DMS53 treated with DMSO at 0.1 percent for 48 hours (cell line): ENCODE measurements around the gene DLL1.
"Not testable (repeated sequence)": the region's sequence is repeated elsewhere in the genome, so short reads cannot be mapped to it uniquely, and the experiment has no call there.

Experiments used
- DNase-seq: peaks from one replicate; lab custom pipeline; 2025; ENCODE audit not compliant: unreplicated experiment; lab: John Stamatoyannopoulos, UW

DLL1 gene, protein sequence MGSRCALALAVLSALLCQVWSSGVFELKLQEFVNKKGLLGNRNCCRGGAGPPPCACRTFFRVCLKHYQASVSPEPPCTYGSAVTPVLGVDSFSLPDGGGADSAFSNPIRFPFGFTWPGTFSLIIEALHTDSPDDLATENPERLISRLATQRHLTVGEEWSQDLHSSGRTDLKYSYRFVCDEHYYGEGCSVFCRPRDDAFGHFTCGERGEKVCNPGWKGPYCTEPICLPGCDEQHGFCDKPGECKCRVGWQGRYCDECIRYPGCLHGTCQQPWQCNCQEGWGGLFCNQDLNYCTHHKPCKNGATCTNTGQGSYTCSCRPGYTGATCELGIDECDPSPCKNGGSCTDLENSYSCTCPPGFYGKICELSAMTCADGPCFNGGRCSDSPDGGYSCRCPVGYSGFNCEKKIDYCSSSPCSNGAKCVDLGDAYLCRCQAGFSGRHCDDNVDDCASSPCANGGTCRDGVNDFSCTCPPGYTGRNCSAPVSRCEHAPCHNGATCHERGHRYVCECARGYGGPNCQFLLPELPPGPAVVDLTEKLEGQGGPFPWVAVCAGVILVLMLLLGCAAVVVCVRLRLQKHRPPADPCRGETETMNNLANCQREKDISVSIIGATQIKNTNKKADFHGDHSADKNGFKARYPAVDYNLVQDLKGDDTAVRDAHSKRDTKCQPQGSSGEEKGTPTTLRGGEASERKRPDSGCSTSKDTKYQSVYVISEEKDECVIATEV

DNA sequence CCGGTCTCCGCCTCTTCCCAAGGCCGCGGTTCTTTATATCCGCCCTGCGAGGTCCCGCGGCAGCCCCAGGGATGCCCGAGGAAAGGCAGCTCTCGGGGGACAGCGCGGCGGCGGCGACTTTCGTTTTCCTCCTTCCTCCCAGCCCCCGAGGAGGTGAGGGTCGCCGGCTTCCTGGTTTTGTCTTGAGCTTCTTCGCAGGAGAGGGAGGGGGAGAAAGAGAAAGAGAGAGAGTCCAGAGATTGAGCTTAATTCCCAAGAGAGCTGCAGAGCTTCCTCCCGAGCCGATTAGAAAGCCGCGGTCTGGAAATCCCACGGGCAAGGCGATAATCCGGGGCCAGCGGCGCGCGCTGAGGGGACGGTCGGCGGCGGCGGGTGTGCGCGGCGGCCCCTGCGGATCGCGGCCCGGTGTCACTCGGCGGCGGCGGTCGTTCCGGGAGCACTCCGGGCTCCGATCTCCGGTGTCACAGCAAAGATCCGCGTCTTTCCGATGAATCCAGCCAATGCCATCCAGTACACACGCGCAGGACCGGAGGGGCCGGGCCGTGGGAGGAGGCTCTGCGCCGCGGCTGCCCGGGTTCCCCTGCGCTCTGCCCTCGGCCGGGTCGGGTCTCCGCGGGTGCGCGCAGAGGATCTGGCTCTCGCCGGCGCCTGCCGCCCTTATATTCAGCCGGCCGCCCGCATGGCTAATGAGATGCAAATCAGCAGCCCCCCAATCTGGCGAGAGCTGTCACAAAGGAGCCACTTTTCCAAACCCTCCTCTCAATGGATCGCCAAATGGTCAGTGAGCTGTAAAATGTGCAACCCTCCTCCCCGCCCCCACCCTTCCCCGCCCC is at the start of gene DLL1:
Gene DLL1, minus strand, starts transcription at position 783 of the 833 bp plus-strand sequence. CDS start 939 bp downstream, outside the sequence.
- peak; percentile 69 for DNase-seq

DNA sequence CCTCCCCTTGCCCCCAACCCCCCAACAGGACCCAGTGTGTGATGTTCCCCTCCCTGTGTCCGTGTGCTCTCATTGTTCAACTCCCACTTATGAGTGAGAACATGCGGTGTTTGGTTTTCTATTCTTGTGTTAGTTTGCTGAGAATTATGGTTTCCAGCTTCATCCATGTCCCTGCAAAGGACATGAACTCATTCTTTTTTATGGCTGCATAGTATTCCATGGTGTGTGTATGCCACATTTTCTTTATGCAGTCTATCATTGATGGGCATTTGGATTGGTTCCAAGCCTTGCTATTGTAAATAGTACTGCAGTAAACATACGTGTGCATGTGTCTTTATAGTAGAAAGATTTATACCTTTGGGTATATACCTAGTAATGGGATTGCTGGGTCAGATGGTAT is 44.3 kb upstream of the DLL1 start:
- not testable (repeated sequence) for DNase-seq

DNA sequence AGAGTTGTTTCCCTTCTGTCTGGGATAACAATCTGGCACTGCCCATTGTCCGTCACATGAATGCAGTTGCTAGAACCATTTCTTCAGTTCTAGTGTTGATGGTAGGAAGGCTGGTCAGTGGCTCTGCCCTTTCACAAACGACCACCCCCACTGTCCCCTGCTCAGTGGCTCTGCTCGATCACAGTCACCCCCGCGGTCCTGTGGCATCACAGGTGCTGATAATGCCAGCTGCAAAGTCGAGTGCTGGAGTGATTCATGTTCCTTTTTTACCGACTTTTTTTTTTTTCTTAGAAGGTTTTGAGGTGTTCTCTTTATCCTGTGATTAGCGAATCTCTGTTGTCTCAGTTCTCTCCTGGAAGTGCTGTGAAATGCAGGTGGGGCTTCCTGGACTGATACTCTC is 38.4 kb upstream of the DLL1 start:
- DNase-seq = no peak

DNA sequence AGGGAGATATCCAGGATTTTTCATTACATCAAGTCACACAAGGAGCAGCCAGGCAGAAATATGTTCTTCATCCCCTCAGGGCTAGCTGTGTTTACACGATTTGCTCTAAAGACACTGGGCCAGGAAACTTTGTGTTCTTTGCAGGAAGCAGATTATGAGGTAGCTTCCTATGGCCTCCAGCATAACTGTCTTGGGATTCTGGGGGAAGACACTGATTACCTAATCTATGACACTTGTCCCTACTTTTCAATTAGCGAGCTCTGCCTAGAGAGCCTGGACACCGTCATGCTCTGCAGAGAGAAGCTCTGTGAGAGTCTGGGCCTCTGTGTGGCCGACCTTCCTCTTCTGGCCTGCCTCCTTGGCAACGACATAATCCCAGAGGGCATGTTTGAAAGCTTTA is 26.8 kb upstream of the DLL1 start:
- no peak for DNase-seq

DNA sequence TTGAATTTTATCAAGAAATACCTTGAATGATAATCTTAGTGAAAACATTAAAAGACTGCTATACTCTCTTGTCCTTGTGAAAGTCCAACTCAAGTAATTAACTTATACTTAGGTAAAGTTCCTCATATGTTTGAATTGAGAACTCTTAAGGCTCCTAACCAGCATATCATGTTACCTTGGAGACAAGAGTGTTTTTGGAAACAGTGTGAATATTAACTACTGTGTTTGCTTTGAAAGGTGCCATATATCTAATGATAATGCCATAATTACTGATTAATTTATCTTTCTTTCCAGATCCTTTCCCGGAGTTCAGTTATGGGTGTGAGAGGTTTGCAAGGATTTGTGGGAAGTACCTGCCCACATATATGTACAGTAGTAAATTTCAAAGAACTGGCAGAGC is 26.2 kb upstream of the DLL1 start:
- no peak for DNase-seq

DNA sequence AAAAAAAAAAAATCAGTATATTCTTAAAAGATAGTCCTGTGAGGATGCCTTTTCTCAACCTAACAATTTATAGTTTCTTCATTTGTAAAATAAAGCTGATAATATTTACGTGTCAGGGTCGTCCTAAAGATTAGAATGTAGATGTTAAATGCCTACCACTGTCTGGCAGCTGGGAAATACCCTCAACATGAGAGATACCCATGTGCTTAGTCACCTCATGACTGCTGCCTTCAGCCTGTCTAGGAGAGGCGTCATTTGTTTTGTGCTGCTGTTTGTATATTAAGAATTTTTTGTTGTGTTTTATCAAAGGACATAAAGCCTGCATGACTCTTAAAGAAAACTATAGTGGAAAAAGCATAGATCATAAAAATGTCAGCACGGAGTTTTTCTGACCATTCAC is 25.2 kb upstream of the DLL1 start:
- DNase-seq = no peak

DNA sequence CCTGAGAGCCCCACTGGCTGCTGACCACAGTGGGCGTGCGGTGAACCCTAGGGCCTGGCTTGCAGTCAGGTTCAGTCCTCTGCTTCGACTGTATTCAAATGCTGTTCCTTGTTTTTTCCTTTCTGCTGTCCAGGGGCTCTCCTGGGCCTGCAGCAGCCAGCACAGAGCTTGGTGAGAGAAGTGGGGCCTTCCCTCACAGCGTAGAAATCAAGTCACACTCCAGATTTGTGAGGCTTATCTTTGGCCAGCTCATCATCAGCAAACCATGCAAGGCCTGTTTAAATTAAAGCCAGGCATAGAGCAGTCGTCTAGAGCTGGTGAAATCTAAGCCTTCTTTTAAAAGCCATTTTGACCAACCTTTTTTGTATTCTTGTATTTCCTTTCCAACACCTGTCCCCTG is 24.1 kb upstream of the DLL1 start:
- no peak for DNase-seq

DNA sequence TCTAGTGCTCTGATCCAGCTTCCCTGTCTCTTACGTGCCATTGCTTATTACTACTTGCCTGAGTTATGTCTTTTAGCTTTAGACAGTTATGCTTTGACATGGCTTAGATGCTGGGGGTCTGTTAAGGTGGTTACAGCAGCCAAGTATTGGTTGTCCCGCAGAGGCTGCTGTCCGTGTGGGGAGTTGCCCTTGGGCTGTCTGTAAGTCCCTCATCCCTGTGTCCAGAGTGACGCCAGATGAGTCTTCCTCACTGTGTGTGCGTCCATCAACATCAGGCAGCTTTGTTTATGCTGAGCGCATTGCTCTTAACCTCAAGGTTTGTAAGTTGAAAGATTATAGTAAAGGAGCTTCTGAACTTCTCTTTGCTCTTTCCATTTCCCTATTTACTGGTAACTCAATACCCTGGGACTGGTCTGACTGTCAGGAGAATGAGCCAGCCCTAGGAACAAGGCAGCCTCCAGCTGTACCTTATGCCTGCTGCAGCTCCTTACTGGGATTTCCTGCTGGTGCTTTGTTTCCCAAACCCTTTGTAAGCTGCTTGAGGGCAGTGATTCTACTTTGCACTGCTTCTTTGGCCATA is 22.9 kb upstream of the DLL1 start:
- no peak for DNase-seq

DNA sequence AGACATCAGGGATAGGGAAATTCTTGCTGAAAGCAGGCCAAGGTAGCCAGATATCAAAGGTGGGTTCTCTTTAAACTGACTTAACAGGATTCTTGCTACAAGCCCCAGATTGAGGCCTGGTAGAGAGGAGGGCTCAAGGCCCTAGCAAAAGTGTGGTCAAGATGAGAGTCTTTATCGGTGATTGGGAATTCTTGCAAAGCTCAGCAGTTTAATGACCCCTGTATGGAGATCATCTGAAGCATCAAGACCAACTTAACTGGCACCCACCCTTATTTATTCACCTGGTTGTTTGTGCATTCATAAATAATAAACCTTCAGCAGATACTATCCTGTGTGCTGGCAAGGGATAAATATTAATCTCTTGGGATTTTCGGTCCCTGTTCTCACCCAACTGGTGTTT is 22.0 kb upstream of the DLL1 start:
- DNase-seq = no peak

DNA sequence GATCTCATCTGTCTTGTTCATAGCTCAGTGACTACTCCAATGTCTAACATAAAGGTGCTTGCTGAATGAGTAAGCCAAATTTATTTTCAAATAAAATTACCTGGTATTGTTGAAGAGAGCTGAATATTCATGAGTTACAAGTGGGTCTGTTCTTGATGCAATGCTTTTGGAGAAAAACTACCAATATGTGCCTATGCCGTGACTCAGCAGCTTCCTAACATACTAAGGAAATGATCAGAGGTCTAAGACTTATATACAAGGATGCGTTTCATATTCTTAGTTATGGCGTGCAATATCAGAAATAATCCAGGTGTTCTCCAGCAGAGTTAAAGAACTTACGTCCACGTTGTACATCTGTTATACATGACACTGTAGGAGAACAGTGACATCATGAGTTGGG is 20.8 kb upstream of the DLL1 start:
- no peak for DNase-seq

DNA sequence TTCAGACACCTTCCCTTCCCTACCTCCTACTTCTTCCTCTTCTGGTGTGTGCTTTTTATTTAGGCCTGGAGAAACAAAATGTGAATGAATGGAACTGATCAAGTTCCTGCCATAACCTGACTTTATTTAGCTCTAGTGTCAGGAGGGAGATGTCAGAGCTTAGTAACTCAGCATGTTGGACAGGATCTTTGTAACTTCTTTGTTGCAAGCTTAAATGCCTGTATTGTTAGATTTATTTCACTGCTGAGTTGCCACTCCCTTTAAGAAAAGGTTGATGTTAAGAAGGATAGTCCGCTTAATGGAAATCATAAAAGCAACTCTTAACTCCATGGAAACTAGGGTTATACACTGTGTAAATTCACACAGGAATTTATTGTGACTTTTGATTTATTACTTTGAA is 17.9 kb upstream of the DLL1 start:
- DNase-seq = no peak

DNA sequence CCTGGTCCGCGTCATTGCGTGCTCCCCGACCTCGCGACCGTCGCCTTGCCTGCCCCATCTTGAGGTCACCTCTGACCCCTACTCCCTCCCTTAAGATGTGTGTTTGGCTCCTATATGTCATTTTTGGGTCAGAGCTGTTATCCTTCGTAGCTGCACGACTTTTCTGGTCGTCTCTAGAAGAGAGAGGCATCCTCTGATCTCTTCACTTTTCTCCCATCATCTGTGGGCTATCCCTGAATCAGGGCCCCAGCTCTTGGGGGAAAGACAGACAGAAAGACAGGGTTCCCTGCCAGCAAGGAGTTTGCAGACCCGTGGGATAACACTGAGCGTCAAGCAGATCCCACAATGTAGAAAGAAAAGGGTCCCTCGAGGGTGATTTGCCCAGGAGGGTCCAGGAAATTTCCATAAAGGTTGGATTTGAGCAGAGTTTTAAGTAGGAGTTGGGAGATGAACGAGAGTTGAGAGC is 16.2 kb upstream of the DLL1 start:
- DNase-seq = no peak

DNA sequence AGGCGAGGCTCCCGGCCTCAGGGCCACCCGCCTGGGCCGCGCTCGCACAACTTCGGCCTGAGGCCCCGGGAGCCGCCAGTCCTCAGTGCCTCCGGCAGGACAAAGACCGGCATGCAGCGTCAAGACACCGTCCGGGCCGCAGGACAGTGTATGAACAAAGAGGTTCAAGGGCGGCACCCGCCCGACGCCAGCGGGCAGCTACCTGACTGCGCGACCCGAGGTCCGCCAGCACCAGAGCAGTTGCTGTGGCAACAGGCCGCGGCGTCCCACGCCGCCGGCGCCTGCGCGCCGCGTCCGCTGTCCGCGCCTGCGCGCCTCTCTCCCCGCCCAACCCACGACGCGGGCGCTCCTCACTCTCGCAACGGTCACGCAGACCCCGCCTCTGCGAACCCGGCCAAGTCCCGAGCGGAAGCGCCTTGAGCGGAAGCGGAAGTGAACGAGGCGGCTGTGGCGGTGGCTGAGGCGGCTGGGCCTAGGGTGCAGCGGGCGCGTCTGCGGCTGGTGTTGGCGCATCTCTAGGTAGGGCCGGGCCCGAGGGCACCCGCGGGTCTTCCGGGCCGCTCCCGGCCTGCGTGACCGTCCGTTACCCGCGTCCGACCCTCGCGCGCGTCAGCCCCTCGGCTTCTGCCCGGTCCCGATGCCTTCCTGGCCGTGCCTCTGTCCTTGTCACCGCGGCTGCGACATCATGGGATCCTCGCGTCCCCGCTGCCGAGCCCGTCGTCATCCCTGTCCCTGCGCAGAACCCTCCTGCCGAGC is 15.6 kb upstream of the DLL1 start, which contains the start of gene FAM120B:
Gene FAM120B, plus strand, starts transcription at position 435 of the 756 bp plus-strand sequence. CDS start 10,633 bp downstream, outside the sequence.
- DNase-seq = peak; percentile 80

DNA sequence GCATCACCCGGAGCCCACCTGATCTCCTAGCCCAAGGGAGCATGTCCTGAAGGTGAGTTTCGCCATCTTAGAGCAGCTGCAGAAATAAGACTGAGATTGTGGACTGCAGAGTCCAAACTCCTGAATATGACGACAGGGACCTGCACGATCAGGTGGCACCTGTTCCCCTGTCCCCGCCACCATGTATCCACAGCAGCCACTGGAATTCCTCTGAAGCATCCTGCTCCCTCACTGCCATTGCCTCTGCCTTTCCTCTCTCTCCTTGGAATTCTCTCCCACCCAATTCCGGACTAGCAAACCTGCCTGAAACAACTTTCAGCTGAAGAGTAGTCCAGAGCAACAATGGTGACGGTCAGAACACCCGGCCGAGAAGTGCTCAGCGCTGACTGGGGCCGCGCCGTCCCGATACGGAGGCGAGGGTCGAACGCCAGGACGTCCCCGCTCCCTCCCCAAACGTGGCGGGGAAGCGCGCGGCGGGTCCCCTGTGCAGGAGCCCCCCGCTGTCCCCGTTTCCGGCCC is 15.0 kb upstream of the DLL1 start:
- DNase-seq = no peak

DNA sequence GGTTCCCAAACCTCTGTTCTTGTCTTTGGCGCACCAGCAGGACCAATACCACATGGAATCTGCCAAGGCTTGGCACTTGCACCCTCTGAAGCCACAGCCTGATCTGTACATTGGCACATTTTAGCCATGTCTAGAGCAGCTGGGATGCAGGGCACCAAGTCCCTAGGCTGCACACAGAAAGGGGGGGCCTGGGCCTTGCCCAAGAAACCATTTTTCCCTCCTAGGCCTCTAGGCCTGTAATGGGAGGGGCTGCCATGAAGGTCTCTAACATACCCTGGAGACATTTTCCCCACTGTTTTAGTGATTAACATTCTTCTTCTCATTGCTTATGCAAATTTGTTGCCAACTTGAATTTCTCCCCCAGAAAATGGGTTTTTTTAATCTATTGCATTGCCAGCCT is 10.3 kb upstream of the DLL1 start:
- no peak for DNase-seq

DNA sequence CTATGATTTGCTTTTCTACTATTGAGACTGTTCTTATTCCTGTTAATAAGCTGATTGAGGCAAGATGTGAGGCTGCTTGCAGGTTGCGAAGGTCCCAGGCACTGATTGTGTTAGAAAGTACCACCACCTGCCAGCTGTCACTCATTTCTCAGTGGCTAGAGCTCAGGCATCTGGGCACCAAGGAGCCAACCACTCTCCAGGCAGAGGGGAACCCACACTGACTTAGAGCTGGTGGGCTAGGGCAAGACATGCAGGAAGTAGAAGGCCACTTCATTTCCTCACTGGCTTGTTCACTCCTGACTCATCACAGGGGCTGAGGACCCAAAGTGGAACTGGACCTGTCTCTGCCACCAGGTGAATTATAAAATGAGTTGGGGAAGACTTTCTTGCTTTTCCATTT is 7.8 kb upstream of the DLL1 start:
- no peak for DNase-seq

DNA sequence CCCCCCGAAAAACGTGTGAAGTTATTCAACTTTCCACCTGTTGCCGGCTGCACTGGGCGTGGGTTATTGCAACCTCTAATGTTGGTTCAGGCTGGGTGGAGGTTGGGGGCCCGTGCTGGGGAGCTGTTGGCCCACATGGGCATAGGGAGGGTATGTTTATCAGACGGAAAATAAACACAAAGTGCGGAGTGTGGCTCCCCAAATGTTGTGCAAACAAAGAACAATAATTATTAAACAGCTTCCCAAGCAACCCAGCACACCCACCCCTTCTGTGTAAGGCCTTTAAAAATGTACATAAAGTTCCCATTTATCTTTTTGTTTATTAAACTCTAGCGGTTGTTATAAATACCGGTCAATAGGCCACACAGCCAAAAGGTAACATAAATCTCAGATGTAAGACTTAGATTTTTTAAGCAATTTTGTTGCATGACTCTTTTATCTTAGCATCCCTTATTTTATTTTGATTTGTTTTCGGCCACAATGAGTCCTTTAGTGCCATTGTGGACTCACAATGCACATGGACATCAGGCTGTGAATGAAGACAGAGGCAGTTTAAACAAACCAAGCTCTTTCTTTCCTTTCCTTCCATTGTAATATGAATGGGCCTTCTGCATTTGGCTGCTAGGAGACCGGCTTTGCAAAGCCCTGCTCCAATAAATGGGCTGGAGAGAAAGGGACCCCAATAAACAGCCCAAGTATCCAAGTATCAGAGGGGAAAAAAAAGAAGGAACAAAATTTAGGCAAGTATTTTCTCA is 6.9 kb upstream of the DLL1 start:
- no peak for DNase-seq

DNA sequence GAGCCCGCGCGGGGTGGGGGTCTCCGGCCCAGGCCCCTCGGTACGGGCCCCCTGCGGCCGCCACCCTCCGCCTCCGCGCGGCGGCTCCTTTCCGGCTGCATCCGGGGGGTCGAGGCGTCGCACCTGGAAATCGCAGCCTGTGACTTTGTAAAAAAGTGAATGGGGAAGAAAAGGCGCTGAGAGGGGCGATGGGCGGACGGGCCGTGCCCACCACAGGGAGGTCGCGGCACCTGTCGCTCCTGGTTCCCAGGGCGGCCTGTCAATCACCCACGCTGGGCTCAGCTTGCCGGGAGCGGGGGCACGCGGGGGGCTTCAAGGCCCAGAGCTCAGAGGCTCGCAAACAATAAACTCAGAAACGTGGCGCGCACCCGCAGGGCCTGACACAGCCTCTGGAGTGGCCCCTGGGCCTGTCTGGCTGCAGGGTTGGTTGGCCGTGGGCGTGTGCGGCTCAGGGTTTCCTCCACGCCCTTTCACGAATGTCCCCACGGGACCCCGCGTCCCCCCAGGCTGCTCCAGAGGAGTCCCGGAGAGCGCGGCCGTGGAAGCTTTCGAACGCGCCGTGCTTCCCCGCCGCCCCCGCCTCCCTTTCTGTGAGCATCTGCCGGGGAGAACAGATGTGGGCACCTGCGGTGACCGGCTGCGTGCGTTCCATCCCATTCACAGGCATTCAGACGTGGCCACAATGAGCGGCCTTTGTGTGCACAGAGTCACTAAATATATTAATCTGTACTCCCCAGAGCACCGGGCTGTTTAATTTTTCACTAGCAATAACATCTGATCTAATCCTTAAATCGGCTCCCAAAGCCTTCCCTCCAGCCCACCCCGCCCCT is 6.1 kb upstream of the DLL1 start:
- DNase-seq = peak; percentile 64

DNA sequence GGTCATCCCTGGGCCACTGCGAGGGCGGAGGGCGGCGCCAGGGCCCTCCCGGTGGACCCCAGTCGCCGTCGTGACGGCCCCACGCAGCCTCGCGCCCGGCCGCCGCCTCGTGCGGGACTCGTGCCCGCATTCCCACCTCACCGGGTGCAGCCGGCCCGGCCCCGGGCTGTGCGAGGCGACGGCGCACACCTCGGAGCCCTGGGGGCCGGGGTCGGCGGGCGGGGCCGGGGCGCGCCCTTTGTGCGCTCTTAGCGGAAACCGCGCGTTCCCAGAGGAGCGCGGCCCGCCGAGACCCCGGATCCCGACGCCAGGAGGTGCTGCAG is 5.5 kb upstream of the DLL1 start:
- no peak for DNase-seq
